Gastrocnemius medialis (tissue), 4 donors: Measurements from ENCODE around the gene FMN2. TPM values are rescaled to one million over a fixed set of nuclear protein-coding genes. Genes with fewer than 3 reads are reported as not detected.

ENCODE experiments used
- ATAC-seq, 2 donors: fragments of 150-250 bp; one replicate each; pipeline ENCODE4 v1.9.1; 2016
- DNase-seq, 2 donors: peaks; one replicate each; pipeline ENCODE4 v3.0.0-alpha.2; 2019
- H3K27ac ChIP-seq, 4 donors: fragments of 200-600 bp; sonication (generic); 1 replicate in 1 of 4; 2 replicates in 3 of 4; pipeline ENCODE4 v1.5.1; 2016 to 2018; ENCODE audit warnings: mild to moderate bottlenecking in 2 of 4, moderate library complexity in 1 of 4
- H3K27me3 ChIP-seq, 3 donors: fragments of 200-600 bp; sonication (generic) in 2 of 3; 1 replicate in 1 of 3; 2 replicates in 2 of 3; pipeline versions ENCODE4 v1.5.1 to v1.6.0; 2016 to 2019; ENCODE audit warnings: mild to moderate bottlenecking in 1 of 3, moderate library complexity in 1 of 3
- H3K36me3 ChIP-seq, 2 donors: fragments of 200-600 bp; sonication (generic) in 1 of 2; one replicate each; pipeline ENCODE4 v1.5.1; 2017 to 2018
- H3K4me1 ChIP-seq, 2 donors: fragments of 200-600 bp; sonication (generic) in 1 of 2; one replicate each; pipeline ENCODE4 v1.5.1; 2016 to 2017; ENCODE audit warnings: mild to moderate bottlenecking in 2 of 2
- H3K4me3 ChIP-seq, 4 donors: fragments of 200-600 bp; sonication (generic) in 3 of 4; 1 replicate in 1 of 4; 2 replicates in 3 of 4; pipeline ENCODE4 v1.5.1; 2016 to 2019; ENCODE audit warnings: mild to moderate bottlenecking in 2 of 4
- H3K9me3 ChIP-seq, 3 donors: fragments of 200-600 bp; sonication (generic) in 2 of 3; 1 replicate in 1 of 3; 2 replicates in 2 of 3; pipeline ENCODE4 v1.5.1; 2016 to 2019
- POLR2A ChIP-seq, 2 donors: fragments of 450-650 bp; IDR thresholded peaks; one replicate each; pipeline ENCODE4 v1.6.1; 2017; ENCODE audit warnings: antibody characterized with exemption in 2 of 2, mild to moderate bottlenecking in 2 of 2, moderate library complexity in 2 of 2
- in situ Hi-C, 4 donors: fragments of 200-750 bp; cut with MboI; loops; one replicate each; pipeline versions ENCODE4 v1.15.0 to v1.8.0; 2017; ENCODE audit warnings: low sequenced_read_pairs in 4 of 4
- intact Hi-C: fragments of 100-400 bp; cut with DNase I; formaldehyde crosslinking; loops from one replicate; pipeline ENCODE4 v1.15.1; 2023; ENCODE audit warnings: low total_unique reads
- total RNA-seq, 4 donors: library from RNA; depleted of rRNA; stranded (reverse); fragments of >200 nt; gene quantifications; one replicate each; pipeline versions ENCODE4 v1.1.0 to v1.2.3, GENCODE V29; 2016
- TF ChIP-seq, protein P1 (sequence below), 5 experiments: fragments of 450-650 bp in 3 of 5; fragments of 200-600 bp in 2 of 5; sonication (generic) in 2 of 5; IDR thresholded peaks in 4 of 5; conservative IDR thresholded peaks in 1 of 5; 1 replicate in 4 of 5; 2 replicates in 1 of 5; pipeline ENCODE4 v1.5.1; 2016 to 2019; ENCODE audit warnings: antibody characterized with exemption in 5 of 5, mild to moderate bottlenecking in 3 of 5, moderate library complexity in 3 of 5

FMN2 gene
- total RNA-seq, 4 donors from 2014 or later = 0.51 TPM; not detected in 3

DNA sequence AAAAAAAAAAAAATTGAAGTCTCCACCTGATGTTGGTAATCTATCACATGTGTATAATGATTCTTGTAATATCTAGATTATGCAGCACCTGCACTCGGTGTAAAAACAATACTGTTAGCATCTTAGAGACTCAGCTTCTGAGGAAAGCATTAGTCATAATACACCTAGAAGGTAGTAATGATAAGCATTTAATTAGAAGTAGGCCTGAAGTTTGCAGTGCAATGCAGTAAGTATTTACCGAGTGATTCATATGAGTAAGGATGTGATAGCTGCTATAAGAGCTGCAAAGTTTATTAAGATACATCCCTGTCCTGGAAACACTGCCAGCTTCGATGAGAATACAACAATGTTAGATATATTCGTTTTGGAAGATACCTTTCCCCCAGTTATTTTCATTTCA, 323.8 kb downstream of the FMN2 start:
- no peaks in the 10 kb centered on the region for H3K36me3 ChIP-seq
- no peaks in the 10 kb centered on the region for H3K27me3 ChIP-seq
- H3K27ac ChIP-seq = no peak overlapping the region
- no peaks in the 10 kb centered on the region for H3K4me1 ChIP-seq
- DNase-seq (no peak), ATAC-seq (no peak)
- H3K4me3 ChIP-seq = no peak overlapping the region
- H3K9me3 ChIP-seq = no peaks in the 10 kb centered on the region
- TF ChIP-seq, protein P1, sequence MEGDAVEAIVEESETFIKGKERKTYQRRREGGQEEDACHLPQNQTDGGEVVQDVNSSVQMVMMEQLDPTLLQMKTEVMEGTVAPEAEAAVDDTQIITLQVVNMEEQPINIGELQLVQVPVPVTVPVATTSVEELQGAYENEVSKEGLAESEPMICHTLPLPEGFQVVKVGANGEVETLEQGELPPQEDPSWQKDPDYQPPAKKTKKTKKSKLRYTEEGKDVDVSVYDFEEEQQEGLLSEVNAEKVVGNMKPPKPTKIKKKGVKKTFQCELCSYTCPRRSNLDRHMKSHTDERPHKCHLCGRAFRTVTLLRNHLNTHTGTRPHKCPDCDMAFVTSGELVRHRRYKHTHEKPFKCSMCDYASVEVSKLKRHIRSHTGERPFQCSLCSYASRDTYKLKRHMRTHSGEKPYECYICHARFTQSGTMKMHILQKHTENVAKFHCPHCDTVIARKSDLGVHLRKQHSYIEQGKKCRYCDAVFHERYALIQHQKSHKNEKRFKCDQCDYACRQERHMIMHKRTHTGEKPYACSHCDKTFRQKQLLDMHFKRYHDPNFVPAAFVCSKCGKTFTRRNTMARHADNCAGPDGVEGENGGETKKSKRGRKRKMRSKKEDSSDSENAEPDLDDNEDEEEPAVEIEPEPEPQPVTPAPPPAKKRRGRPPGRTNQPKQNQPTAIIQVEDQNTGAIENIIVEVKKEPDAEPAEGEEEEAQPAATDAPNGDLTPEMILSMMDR (IDR thresholded peaks at IDR 0.05 in 4 of 5, conservative IDR thresholded peaks at IDR 0.05 in 1 of 5) = no peak
- TF ChIP-seq POLR2A (IDR thresholded peaks at IDR 0.05) = no peak
- intact Hi-C loops (no loop called here), in situ Hi-C loops (no loop called here)

DNA sequence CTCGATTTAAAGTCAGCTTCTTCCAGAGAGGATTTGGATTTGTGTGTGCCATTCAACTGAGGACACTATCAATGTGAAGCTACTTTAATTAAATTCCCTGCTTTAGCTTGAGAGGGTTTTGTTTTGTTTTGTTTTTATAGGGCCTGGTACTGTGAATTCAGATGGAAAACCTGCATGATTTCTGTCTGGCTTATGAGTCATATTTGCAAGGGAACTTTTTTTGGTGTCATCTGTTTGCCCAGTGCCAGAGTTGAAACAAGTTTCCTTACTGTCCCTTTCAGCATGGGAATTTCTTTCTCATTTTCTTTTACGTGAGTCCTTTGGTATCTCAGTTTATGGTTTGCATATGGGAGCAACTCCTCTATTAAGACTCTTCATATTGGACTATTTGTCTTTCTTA, 325.6 kb downstream of the FMN2 start:
- Histone ChIP-seq H3K36me3 (no peaks in the 10 kb centered on the region), H3K4me3 (no peak overlapping the region), H3K27me3 (no peaks in the 10 kb centered on the region), H3K27ac (no peak overlapping the region), H3K9me3 (no peaks in the 10 kb centered on the region), H3K4me1 (no peaks in the 10 kb centered on the region)
- ATAC-seq (no peak), DNase-seq (no peak)
- in situ Hi-C loops = no loop called here
- TF ChIP-seq, protein P1 (IDR thresholded peaks at IDR 0.05 in 4 of 5, conservative IDR thresholded peaks at IDR 0.05 in 1 of 5) = no peak
- no peak for TF ChIP-seq POLR2A (IDR thresholded peaks at IDR 0.05)
- intact Hi-C loops = no loop called here

DNA sequence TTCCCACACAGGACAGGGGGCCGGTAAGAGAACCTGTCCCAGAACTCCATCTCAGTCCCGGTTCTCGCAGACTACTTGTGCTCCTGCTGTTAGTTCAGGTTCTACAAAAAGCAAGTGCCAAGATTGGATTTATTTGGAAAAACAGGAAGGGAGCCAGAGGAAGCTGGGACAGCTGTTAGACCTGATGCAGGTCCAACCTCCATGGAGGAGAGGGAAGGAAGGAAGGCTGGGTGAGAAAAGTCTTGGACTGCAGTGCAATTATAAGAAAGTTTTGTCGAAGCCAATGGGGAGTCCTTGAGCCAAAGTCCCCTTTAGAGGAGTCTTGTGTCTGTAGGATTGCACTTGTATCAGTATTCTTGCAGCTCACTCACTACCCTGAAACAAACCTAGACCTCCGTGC, 329.1 kb downstream of the FMN2 start:
- no peak for TF ChIP-seq POLR2A (IDR thresholded peaks at IDR 0.05)
- TF ChIP-seq, protein P1 (IDR thresholded peaks at IDR 0.05 in 4 of 5, conservative IDR thresholded peaks at IDR 0.05 in 1 of 5) = no peak

DNA sequence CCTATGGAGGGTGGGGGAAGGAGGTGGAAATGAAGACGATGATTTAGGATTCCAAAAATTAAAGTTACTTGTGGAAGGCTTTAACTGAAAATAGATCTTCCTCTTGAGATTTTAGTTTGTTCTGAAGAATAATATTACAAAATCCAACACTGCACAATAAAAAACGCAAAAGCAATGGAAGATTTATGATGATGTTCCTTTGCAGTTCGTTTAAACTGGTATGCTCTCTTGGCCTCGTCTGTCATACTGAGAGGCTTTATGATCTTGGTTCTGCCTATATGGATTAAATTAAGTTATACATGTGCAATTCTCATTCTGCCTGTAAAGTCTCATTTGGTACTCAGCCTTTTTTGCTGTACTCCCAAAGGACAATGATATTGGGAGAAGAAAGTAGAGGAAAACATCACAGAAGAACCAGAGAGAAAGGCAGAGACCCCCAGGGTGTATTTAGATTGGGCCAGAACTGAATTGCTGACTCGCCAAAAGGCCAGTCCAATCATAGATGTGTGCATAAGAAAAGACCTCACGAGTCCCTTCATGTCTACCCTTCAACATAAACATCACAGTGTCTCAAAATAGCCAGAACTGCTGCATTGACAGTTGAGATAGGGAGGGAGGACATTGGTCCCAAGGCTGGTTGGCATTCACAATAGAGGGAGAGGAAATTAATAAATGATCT, 331.7 kb downstream of the FMN2 start:
- TF ChIP-seq, protein P1 (IDR thresholded peaks at IDR 0.05 in 4 of 5, conservative IDR thresholded peaks at IDR 0.05 in 1 of 5) = no peak
- no peak for TF ChIP-seq POLR2A (IDR thresholded peaks at IDR 0.05)
- in situ Hi-C loops = no loop called here
- no peak overlapping the region for H3K4me3 ChIP-seq

More for the DNA sequence above, 329.1 kb downstream of the FMN2 start:
- Histone ChIP-seq H3K27me3 (no peaks in the 10 kb centered on the region), H3K9me3 (no peaks in the 10 kb centered on the region), H3K4me3 (no peak overlapping the region), H3K36me3 (no peaks in the 10 kb centered on the region), H3K27ac (no peak overlapping the region), H3K4me1 (no peaks in the 10 kb centered on the region)
- no peak for DNase-seq
- intact Hi-C loops = no loop called here
- in situ Hi-C loops = no loop called here
- ATAC-seq = no peak

More for the DNA sequence above, 331.7 kb downstream of the FMN2 start:
- intact Hi-C loops = no loop called here
- ATAC-seq (no peak), DNase-seq (no peak)
- Histone ChIP-seq H3K4me1 (no peaks in the 10 kb centered on the region), H3K27me3 (no peaks in the 10 kb centered on the region), H3K27ac (no peak overlapping the region), H3K9me3 (no peaks in the 10 kb centered on the region), H3K36me3 (no peaks in the 10 kb centered on the region)
